Stimulated activated CD4-positive, alpha-beta T cell treated with anti-CD3 and anti-CD28 coated beads, Interleukin-4, amount 100 ng/mL, for 48 hours (primary cell): Measurements from ENCODE around the gene SLC23A3.
A peak's percentile ranks its signal among the peaks of the same experiment; 100 is the strongest.
"Not testable (repeated sequence)": the region's sequence is repeated elsewhere in the genome, so short reads cannot be mapped to it uniquely, and the experiment has no call there.

Source experiments
- DNase-seq, 2 donors: peaks; one replicate each; pipeline ENCODE4 v3.0.0-alpha.2; 2020; ENCODE audit warnings: low read depth in 2 of 2

The SLC23A3 gene

GRCh38 chr2:219205165-219205538, 35.3 kb upstream of the SLC23A3 start:
- DNase-seq: no peak

- no peak for DNase-seq
Observed at GRCh38 chr2:219204425-219205164, 34.8 kb upstream of the SLC23A3 start.

GRCh38 chr2:219201331-219201730, 31.5 kb upstream of the SLC23A3 start:
- not testable (repeated sequence) for DNase-seq

GRCh38 chr2:219200502-219201326, 30.9 kb upstream of the SLC23A3 start:
- not testable (repeated sequence) for DNase-seq

GRCh38 chr2:219199470-219200211, 29.8 kb upstream of the SLC23A3 start:
- DNase-seq: no peak

- no peak for DNase-seq
Observed at GRCh38 chr2:219198974-219199373, 29.1 kb upstream of the SLC23A3 start.

- no peak for DNase-seq
Observed at GRCh38 chr2:219197388-219197787, 27.6 kb upstream of the SLC23A3 start.

- no peak for DNase-seq
Observed at GRCh38 chr2:219186754-219187456, 17.1 kb upstream of the SLC23A3 start.

- DNase-seq: no peak
Observed at GRCh38 chr2:219184121-219184520, 14.3 kb upstream of the SLC23A3 start.

- DNase-seq: no peak
Observed at GRCh38 chr2:219183151-219183772, 13.4 kb upstream of the SLC23A3 start.

GRCh38 chr2:219182331-219183150, 12.7 kb upstream of the SLC23A3 start:
- DNase-seq: no peak

GRCh38 chr2:219181531-219181930, 11.7 kb upstream of the SLC23A3 start:
- no peak for DNase-seq

- no peak for DNase-seq
Observed at GRCh38 chr2:219180961-219181360, 11.1 kb upstream of the SLC23A3 start.

GRCh38 chr2:219179601-219180465, 10.0 kb upstream of the SLC23A3 start:
- no peak for DNase-seq

- DNase-seq: peak; percentile 18 to 28
Observed at GRCh38 chr2:219178377-219179175, 8.7 kb upstream of the SLC23A3 start.

GRCh38 chr2:219177552-219178376, 7.9 kb upstream of the SLC23A3 start, which contains the start of gene RETREG2:
Gene RETREG2, plus strand, starts transcription at chr2:219178275. Its CDS starts 78 bp downstream, at chr2:219178353.
- DNase-seq: peak; percentile 57 to 72

- peak; percentile 84 to 85 for DNase-seq
Observed at GRCh38 chr2:219176818-219177551, 7.2 kb upstream of the SLC23A3 start, which contains the start of gene CNPPD1. Gene CNPPD1, minus strand, starts transcription at chr2:219176925. Its CDS starts 97 bp downstream, at chr2:219176828.
